ENCODE data around the gene SEPTIN5. TPM values are rescaled to one million over a fixed set of nuclear protein-coding genes. Genes with fewer than 3 reads are reported as not detected.

The SEPTIN5 gene
- total and polyA plus RNA-seq, 2 experiments from 2014 or later = 4.3 to 17.2 TPM

- H3K36me3 ChIP-seq (ENCODE audit: insufficient read depth) = no peaks in the 10 kb centered on the region
- no peak overlapping the region for H2AFZ ChIP-seq
- no peak overlapping the region for H3K27ac Mint-ChIP-seq
- no peaks in the 10 kb centered on the region for H3K9me2 ChIP-seq (ENCODE audit: insufficient read depth)
- H3K27ac ChIP-seq (ENCODE audit: low read depth) = no peak overlapping the region
- TF ChIP-seq NANOG (IDR thresholded peaks at IDR 0.05; ENCODE audit: borderline replicate concordance) (no peak), POLR2AphosphoS5 (IDR thresholded peaks at IDR 0.05; ENCODE audit: low read depth) (no peak), CREB1 (CRISPR knock-in tag; IDR thresholded peaks at IDR 0.05; ENCODE audit: low read depth) (no peak), EZH2 (IDR thresholded peaks at IDR 0.05; ENCODE audit: low read depth, unreplicated experiment) (no peak), EZH2phosphoT487 (IDR thresholded peaks at IDR 0.05; ENCODE audit: unreplicated experiment) (no peak), ZNF331 (CRISPR knock-in tag; IDR thresholded peaks at IDR 0.05; ENCODE audit: low read depth) (no peak), REST (IDR thresholded peaks at IDR 0.05; ENCODE audit: unreplicated experiment) (no peak), ZNF462 (CRISPR knock-in tag; IDR thresholded peaks at IDR 0.05) (no peak), ETS1 (IDR thresholded peaks at IDR 0.05) (no peak), CTCF (conservative IDR thresholded peaks at IDR 0.05; ENCODE audit: low read depth in 2 of 2) (no peak), STAT1 (IDR thresholded peaks at IDR 0.05; ENCODE audit: unreplicated experiment) (no peak), ZNF114 (CRISPR knock-in tag; IDR thresholded peaks at IDR 0.05) (no peak), JUNB (IDR thresholded peaks at IDR 0.05; ENCODE audit: unreplicated experiment) (no peak)
- H3K27me3 Mint-ChIP-seq (ENCODE audit: insufficient read depth, low read depth, poor library complexity) = peaks cover 4% of the 10 kb centered on the region
- H3K79me2 ChIP-seq (replicated peaks; ENCODE audit: insufficient read depth) = no peaks in the 10 kb centered on the region
- no peaks in the 10 kb centered on the region for H4K20me1 ChIP-seq (replicated peaks; ENCODE audit: insufficient read depth)
- no peaks in the 10 kb centered on the region for H3F3A ChIP-seq (replicated peaks; ENCODE audit: low read depth)
- H3K4me3 Mint-ChIP-seq = no peak overlapping the region
- H3K4me3 ChIP-seq = no peak overlapping the region
- H3K27me3 ChIP-seq (ENCODE audit: insufficient read depth) = no peaks in the 10 kb centered on the region
- peaks cover 14% of the 10 kb centered on the region for H3K4me1 Mint-ChIP-seq
- H3K9me3 Mint-ChIP-seq = no peaks in the 10 kb centered on the region
- no peaks in the 10 kb centered on the region for H3K36me3 Mint-ChIP-seq (ENCODE audit: low read depth)
- ATAC-seq (no peak), DNase-seq (ENCODE audit: low spot score) (no peak)
- H3K4me1 ChIP-seq (ENCODE audit: insufficient read depth) = no peaks in the 10 kb centered on the region; the same call in 1 of the 2 replicates
- no peak overlapping the region for H3K4me2 ChIP-seq
These were observed 19.6 kb upstream of the SEPTIN5 start for GRCh38 chr22:19694696-19695095.
